Measurements from ENCODE around the gene EIF6. TPM values are rescaled to one million over a fixed set of nuclear protein-coding genes. Genes with fewer than 3 reads are reported as not detected.

The EIF6 gene
- total RNA-seq, 2 donors from 2014 or later = 23.0 to 44.3 TPM

DNA sequence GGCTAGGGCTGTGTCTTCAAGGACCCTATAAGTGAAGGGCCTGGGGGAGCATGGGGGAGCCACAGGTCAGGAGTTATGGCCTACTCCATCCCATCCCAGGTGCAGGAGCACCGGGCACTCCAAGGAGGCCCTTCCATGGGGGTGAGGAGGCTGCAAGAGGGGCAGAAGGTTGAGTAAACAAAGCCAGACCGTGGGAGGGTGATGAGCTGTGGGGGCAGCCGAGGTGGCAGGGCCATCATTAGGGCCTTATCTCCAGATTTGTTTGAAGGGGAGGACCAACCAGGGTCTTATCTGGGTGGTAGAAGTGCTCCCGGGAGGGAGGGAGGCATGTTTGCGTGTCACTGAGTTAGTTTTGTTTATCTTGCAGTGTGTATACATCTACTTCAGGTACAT lies 9.7 kb upstream of the EIF6 start:
- Histone ChIP-seq H3K27ac (no peak overlapping the region), H3K9me3 (no peaks in the 10 kb centered on the region), H3K4me1 (no peaks in the 10 kb centered on the region), H3K4me3 (no peak overlapping the region), H3K27me3 (no peaks in the 10 kb centered on the region), H3K36me3 (no peaks in the 10 kb centered on the region)
- DNase-seq (ENCODE audit: low spot score) = no peak
- TF ChIP-seq, protein P1, sequence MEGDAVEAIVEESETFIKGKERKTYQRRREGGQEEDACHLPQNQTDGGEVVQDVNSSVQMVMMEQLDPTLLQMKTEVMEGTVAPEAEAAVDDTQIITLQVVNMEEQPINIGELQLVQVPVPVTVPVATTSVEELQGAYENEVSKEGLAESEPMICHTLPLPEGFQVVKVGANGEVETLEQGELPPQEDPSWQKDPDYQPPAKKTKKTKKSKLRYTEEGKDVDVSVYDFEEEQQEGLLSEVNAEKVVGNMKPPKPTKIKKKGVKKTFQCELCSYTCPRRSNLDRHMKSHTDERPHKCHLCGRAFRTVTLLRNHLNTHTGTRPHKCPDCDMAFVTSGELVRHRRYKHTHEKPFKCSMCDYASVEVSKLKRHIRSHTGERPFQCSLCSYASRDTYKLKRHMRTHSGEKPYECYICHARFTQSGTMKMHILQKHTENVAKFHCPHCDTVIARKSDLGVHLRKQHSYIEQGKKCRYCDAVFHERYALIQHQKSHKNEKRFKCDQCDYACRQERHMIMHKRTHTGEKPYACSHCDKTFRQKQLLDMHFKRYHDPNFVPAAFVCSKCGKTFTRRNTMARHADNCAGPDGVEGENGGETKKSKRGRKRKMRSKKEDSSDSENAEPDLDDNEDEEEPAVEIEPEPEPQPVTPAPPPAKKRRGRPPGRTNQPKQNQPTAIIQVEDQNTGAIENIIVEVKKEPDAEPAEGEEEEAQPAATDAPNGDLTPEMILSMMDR (IDR thresholded peaks at IDR 0.05) = no peak

DNA sequence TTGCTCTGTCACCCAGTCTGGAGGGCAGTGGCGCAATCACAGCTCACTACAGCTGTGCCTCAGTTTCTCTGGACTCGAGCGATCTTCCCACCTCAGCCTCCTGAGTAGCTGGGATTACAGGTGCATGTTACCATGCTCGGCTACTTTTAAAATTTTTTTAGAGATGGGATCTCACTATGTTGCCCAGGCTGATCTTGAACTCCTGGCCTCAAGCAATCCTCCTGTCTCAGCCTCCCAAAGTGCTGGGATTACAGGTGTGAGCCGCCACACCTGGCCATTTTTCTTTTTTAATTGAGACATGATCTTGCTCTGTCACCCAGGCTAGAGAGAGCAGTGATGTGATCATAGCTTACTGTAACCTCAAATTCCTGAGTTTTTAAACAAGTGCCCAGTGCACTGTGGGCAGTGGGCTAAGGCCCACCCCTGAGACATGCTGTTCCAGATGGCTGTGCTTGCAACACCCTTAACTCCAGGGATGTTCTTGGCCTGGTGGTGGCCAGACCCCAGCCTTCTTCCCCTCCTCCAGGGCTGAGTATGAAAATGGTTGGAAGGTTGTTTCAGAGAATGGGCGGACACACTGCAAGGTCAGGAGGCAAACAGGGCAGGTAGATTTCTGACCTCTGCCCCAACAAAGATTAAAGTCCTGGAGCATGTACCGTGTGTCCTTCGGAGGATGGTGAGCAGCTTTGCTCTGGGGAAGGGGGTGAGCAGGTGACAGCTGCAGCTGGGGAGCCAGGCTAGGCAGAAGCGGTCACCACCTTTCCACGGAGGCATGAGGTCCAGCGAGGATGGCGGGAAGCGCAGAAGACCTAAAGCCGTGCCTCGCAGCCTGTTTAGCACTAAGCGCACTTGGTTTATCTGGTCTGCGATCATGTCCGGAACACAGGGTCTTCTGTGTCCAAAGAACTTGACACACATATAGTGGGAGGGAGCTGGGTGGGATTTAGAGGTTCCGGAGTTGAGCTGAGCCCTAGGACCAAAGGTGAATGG lies 9.0 kb upstream of the EIF6 start:
- Histone ChIP-seq H3K27ac (no peak overlapping the region), H3K9me3 (no peaks in the 10 kb centered on the region), H3K27me3 (no peaks in the 10 kb centered on the region), H3K4me1 (no peaks in the 10 kb centered on the region), H3K36me3 (no peaks in the 10 kb centered on the region), H3K4me3 (no peak overlapping the region)
- TF ChIP-seq, protein P1 (IDR thresholded peaks at IDR 0.05) = no peak
- no peak for DNase-seq (ENCODE audit: low spot score)

DNA sequence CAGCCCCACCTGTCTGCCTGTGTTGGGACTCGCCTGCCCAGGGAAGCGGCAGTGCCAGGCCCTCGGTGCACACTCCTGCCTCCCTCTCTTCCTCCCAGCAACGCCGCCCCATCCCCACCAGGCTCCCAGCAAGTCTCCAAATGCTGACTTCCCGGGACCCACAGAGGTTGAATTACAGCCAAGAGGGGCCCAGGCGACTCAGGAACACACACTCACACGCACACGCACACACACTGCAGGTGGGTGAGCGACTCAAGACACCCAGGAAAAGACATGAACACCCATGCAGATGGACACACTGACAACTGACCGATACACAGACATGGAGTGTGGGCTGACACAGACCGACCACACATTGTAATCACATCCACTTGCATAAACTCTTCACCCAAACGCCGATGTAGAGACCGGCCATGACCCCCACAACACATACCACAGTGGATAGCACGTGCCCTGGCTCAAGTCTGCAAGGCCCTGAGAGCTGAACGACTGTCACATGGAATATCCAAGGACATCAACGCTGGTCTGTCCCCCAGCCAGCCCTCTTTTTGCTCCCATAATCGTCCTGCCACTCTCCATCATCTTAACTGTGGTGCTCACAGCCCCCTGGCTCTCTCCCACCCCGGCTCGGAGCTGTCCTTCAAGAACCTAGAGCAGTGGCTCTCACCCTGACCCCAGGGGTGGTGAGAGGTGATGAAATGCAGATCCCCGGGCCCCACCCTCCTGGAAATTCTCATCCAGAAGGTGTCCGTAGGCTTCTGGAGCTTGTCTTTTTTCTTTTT lies 8.1 kb upstream of the EIF6 start:
- no peaks in the 10 kb centered on the region for H3K36me3 ChIP-seq
- no peak overlapping the region for H3K4me3 ChIP-seq
- TF ChIP-seq, protein P1 (IDR thresholded peaks at IDR 0.05) = no peak
- no peak for DNase-seq (ENCODE audit: low spot score)
- H3K9me3 ChIP-seq = no peaks in the 10 kb centered on the region
- H3K27ac ChIP-seq = no peak overlapping the region
- no peaks in the 10 kb centered on the region for H3K4me1 ChIP-seq
- no peaks in the 10 kb centered on the region for H3K27me3 ChIP-seq

DNA sequence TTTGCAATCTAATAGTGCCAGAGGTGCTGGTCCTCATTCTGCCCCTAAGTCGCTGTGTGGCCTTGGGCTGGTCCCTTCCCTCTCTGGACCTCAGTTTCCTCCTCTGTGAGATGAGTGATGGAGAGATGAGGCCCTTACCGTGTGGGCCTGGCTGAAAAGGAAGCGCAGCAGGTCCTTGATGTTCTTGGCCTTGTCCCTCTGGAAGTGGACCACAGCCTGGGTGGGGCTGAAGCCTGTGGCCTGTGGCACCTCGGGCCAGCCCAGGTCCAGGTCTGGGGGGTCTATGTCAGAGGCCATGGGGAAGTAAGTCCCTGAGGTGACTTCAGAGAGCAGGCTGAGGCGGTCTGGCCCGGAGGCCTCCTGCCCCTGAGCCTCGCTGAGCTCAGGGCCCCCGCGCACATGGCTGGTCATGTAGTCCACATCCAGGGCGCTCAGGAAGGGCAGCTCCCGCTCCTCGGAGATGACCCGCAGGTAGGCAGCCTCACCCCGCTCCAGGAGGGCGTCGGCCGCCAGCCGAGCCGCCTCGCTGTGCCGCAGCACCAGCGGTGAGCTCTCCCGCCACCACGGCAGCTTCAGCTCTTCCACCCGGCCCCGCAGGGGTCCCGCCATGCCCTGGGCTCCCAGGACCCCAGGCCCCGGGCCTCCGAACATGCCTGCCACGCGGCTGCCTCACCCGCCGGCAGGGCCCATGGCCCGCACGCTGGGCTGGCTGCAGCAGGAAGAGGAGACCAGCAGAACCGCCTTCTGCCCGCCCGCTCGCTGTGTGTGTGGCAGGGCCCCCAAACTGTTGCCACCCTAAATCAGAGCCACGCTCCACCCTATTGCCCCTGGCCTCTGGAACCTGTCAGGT lies 7.3 kb upstream of the EIF6 start, which contains the start of gene FAM83C:
Gene FAM83C, minus strand, starts transcription at position 772 of the 850 bp plus-strand sequence. Its CDS starts 121 bp downstream, at position 651.
- Histone ChIP-seq H3K36me3 (no peaks in the 10 kb centered on the region), H3K4me1 (no peaks in the 10 kb centered on the region), H3K4me3 (no peak within 1 kb of the TSS), H3K9me3 (no peaks in the 10 kb centered on the region), H3K27ac (no peak within 1 kb of the TSS), H3K27me3 (no peaks in the 10 kb centered on the region)
- DNase-seq (ENCODE audit: low spot score) = no peak
- TF ChIP-seq, protein P1 (IDR thresholded peaks at IDR 0.05) = no peak

DNA sequence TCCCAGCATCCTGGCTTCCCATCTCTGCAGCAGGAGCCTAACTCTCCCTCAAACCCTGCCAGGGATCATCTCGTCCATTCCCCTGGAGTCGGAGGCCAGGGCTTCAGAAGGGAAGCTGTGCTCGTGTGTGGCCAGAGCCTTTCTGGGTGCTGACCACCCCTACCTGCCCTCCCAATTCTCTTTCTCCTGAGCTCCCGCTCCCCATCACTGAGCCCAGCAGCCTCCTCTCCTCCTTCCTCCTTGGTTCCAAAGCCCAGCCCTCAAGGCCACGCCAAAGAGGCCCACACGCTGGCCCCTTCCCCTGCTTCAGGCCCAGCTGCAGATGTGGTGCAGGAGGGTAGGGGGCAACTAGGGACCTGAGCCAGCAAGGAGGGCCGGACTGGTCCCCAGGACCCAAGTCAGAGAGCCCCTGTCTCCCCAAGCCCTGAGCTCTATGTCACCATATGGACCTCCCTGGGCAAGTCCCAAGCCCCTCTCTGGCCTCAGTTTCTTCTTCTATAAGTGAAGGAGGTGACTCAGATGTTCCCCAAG lies 6.4 kb upstream of the EIF6 start:
- DNase-seq (ENCODE audit: low spot score) = no peak
- Histone ChIP-seq H3K9me3 (no peaks in the 10 kb centered on the region), H3K27ac (no peak overlapping the region), H3K27me3 (no peaks in the 10 kb centered on the region), H3K36me3 (no peaks in the 10 kb centered on the region), H3K4me3 (no peak overlapping the region), H3K4me1 (no peaks in the 10 kb centered on the region)
- TF ChIP-seq, protein P1 (IDR thresholded peaks at IDR 0.05) = no peak
